Hypothalamus (tissue), 51 donors: ENCODE results near the gene TMED3.
"Not testable (repeated sequence)": the region's sequence is repeated elsewhere in the genome, so short reads cannot be mapped to it uniquely, and the experiment has no call there.

ENCODE experiments used
- DNase-seq, 51 donors: peaks; one replicate each; lab custom pipeline; 2025; lab: John Stamatoyannopoulos, UW

Gene TMED3

GRCh38 chr15:79315623-79316328 lies 4.9 kb downstream of the TMED3 start:
- peak in 25 of 51 donors; percentile 3 to 69 (median 30) for DNase-seq

GRCh38 chr15:79316864-79317263 lies 6.0 kb downstream of the TMED3 start:
- no peak for DNase-seq

- DNase-seq: not testable (repeated sequence)
Measured at GRCh38 chr15:79319973-79320372, 9.1 kb downstream of the TMED3 start.

GRCh38 chr15:79321876-79322275 lies 11.0 kb downstream of the TMED3 start:
- DNase-seq: no peak

- no peak for DNase-seq
Measured at GRCh38 chr15:79322306-79322705, 11.4 kb downstream of the TMED3 start.

- DNase-seq: no peak
Measured at GRCh38 chr15:79322945-79323344, 12.0 kb downstream of the TMED3 start.

- no peak for DNase-seq
Measured at GRCh38 chr15:79329171-79329611, 18.3 kb downstream of the TMED3 start.

- DNase-seq: no peak
Measured at GRCh38 chr15:79332824-79333510, 22.1 kb downstream of the TMED3 start.

- no peak for DNase-seq
Measured at GRCh38 chr15:79337591-79337990, 26.7 kb downstream of the TMED3 start.

- DNase-seq: peak in 4 of 51 donors; percentile 2 to 9 (median 7)
Measured at GRCh38 chr15:79339588-79340314, 28.8 kb downstream of the TMED3 start.

GRCh38 chr15:79340315-79340602 lies 29.3 kb downstream of the TMED3 start:
- DNase-seq: peak in 1 of 51 donors; percentile 8

- DNase-seq: peak in 1 of 51 donors; percentile 8
Measured at GRCh38 chr15:79341396-79341795, 30.5 kb downstream of the TMED3 start.

- DNase-seq: no peak
Measured at GRCh38 chr15:79349525-79349924, 38.6 kb downstream of the TMED3 start.

- no peak for DNase-seq
Measured at GRCh38 chr15:79352206-79352605, 41.3 kb downstream of the TMED3 start.

- DNase-seq: no peak
Measured at GRCh38 chr15:79357566-79357965, 46.7 kb downstream of the TMED3 start.

GRCh38 chr15:79358069-79358468 lies 47.2 kb downstream of the TMED3 start:
- no peak for DNase-seq

GRCh38 chr15:79364571-79365240 lies 53.8 kb downstream of the TMED3 start:
- no peak for DNase-seq

GRCh38 chr15:79365765-79366164 lies 54.9 kb downstream of the TMED3 start:
- DNase-seq: no peak

GRCh38 chr15:79366691-79367090 lies 55.8 kb downstream of the TMED3 start:
- no peak for DNase-seq

GRCh38 chr15:79370716-79371115 lies 59.8 kb downstream of the TMED3 start:
- DNase-seq: no peak

GRCh38 chr15:79371591-79371990 lies 60.7 kb downstream of the TMED3 start:
- DNase-seq: no peak
